Measurements from ENCODE around the gene GPC3.

The GPC3 gene

DNA sequence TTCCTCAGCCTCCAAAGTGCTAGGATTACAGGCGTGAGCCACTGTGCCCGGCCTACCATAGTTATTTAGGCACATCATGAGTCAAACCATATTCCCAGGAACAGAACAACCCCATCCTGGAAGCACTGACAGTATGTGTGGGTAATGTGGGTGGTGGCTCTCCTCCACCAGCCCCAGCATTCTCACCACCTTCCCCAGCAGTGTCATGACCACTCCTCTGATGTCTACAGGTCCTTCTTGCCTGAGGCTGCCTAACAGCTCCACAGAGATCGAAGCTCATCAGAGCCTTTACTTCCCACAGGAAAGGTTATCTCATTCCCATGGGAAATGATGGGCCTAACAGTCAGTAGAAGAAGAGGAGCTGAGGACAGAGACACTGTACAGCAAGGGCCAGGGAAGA lies 440.6 kb downstream of the GPC3 start:
- no peaks in the 10 kb centered on the region for H3K27me3 ChIP-seq (ENCODE audit: control insufficient read depth, low read length)
- H4K20me1 ChIP-seq (ENCODE audit: control insufficient read depth, insufficient read depth, low read depth, low read length), result no peaks in the 10 kb centered on the region
- no peaks in the 10 kb centered on the region for H3K9me2 ChIP-seq (replicated peaks; ENCODE audit: control insufficient read depth, low read length)
- no peak overlapping the region for H3K4me2 ChIP-seq (ENCODE audit: low read length)
- no peak for TF ChIP-seq EZH2phosphoT487 (IDR thresholded peaks at IDR 0.05; ENCODE audit: borderline replicate concordance, low read length)
- TF ChIP-seq, protein P1, sequence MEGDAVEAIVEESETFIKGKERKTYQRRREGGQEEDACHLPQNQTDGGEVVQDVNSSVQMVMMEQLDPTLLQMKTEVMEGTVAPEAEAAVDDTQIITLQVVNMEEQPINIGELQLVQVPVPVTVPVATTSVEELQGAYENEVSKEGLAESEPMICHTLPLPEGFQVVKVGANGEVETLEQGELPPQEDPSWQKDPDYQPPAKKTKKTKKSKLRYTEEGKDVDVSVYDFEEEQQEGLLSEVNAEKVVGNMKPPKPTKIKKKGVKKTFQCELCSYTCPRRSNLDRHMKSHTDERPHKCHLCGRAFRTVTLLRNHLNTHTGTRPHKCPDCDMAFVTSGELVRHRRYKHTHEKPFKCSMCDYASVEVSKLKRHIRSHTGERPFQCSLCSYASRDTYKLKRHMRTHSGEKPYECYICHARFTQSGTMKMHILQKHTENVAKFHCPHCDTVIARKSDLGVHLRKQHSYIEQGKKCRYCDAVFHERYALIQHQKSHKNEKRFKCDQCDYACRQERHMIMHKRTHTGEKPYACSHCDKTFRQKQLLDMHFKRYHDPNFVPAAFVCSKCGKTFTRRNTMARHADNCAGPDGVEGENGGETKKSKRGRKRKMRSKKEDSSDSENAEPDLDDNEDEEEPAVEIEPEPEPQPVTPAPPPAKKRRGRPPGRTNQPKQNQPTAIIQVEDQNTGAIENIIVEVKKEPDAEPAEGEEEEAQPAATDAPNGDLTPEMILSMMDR (IDR thresholded peaks at IDR 0.05; ENCODE audit: low read depth, low read length, poor library complexity, severe bottlenecking), result no peak
- H3K36me3 ChIP-seq (ENCODE audit: control insufficient read depth, low read length), result no peaks in the 10 kb centered on the region
- no peaks in the 10 kb centered on the region for H3K9me3 ChIP-seq (ENCODE audit: control insufficient read depth, insufficient read depth, low read length)
- no peaks in the 10 kb centered on the region for H3F3A ChIP-seq (ENCODE audit: control insufficient read depth, insufficient read depth)
- H3K4me1 ChIP-seq (ENCODE audit: control insufficient read depth, low read length), result no peaks in the 10 kb centered on the region
- no peak overlapping the region for H3K27ac ChIP-seq (ENCODE audit: low read depth, low read length)
- no peak overlapping the region for H3K4me3 ChIP-seq (ENCODE audit: low read length)
- H3K79me2 ChIP-seq (ENCODE audit: control insufficient read depth, low read length), result no peaks in the 10 kb centered on the region

DNA sequence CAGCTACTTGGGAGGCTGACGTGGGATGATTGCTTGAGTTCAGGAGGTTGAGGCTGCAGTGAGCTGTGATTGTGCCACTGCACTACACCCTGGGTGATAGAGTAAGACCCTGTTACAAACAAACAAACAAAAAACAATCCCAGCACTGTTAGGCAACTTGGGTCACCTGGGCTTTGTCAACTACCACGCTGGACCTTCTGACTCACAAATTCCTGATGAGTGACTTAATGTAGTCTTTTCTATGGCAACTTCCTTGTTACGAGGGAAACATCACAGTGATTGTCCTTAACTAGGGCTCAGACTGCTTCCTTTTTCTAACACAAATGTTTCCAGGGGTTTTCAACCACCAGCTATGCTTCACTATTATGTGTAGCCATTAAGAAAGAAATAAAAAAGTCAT lies 441.3 kb downstream of the GPC3 start:
- no peaks in the 10 kb centered on the region for H3K27me3 ChIP-seq (ENCODE audit: control insufficient read depth, low read length)
- TF ChIP-seq, protein P1 (IDR thresholded peaks at IDR 0.05; ENCODE audit: low read depth, low read length, poor library complexity, severe bottlenecking), result no peak
- TF ChIP-seq EZH2phosphoT487 (IDR thresholded peaks at IDR 0.05; ENCODE audit: borderline replicate concordance, low read length), result no peak
- H3K9me3 ChIP-seq (ENCODE audit: control insufficient read depth, insufficient read depth, low read length), result no peaks in the 10 kb centered on the region
- H3K9me2 ChIP-seq (replicated peaks; ENCODE audit: control insufficient read depth, low read length), result no peaks in the 10 kb centered on the region
- no peaks in the 10 kb centered on the region for H3K4me1 ChIP-seq (ENCODE audit: control insufficient read depth, low read length)
- no peaks in the 10 kb centered on the region for H3F3A ChIP-seq (ENCODE audit: control insufficient read depth, insufficient read depth)
- no peak overlapping the region for H3K4me3 ChIP-seq (ENCODE audit: low read length)
- no peaks in the 10 kb centered on the region for H3K79me2 ChIP-seq (ENCODE audit: control insufficient read depth, low read length)
- no peaks in the 10 kb centered on the region for H3K36me3 ChIP-seq (ENCODE audit: control insufficient read depth, low read length)
- H3K27ac ChIP-seq (ENCODE audit: low read depth, low read length), result no peak overlapping the region
- H4K20me1 ChIP-seq (ENCODE audit: control insufficient read depth, insufficient read depth, low read depth, low read length), result no peaks in the 10 kb centered on the region
- no peak overlapping the region for H3K4me2 ChIP-seq (ENCODE audit: low read length)

GRCh38 chrX:133543654-133544053 lies 441.7 kb downstream of the GPC3 start:
- Histone ChIP-seq H3K79me2 (ENCODE audit: control insufficient read depth, low read length) (no peaks in the 10 kb centered on the region), H3K4me1 (ENCODE audit: control insufficient read depth, low read length) (no peaks in the 10 kb centered on the region), H3K27ac (ENCODE audit: low read depth, low read length) (no peak overlapping the region), H3K27me3 (ENCODE audit: control insufficient read depth, low read length) (no peaks in the 10 kb centered on the region), H4K20me1 (ENCODE audit: control insufficient read depth, insufficient read depth, low read depth, low read length) (no peaks in the 10 kb centered on the region), H3K4me3 (ENCODE audit: low read length) (no peak overlapping the region), H3K4me2 (ENCODE audit: low read length) (no peak overlapping the region), H3F3A (ENCODE audit: control insufficient read depth, insufficient read depth) (no peaks in the 10 kb centered on the region), H3K9me3 (ENCODE audit: control insufficient read depth, insufficient read depth, low read length) (no peaks in the 10 kb centered on the region), H3K36me3 (ENCODE audit: control insufficient read depth, low read length) (no peaks in the 10 kb centered on the region), H3K9me2 (replicated peaks; ENCODE audit: control insufficient read depth, low read length) (no peaks in the 10 kb centered on the region)
- TF ChIP-seq, protein P1 (IDR thresholded peaks at IDR 0.05; ENCODE audit: low read depth, low read length, poor library complexity, severe bottlenecking), result no peak
- TF ChIP-seq EZH2phosphoT487 (IDR thresholded peaks at IDR 0.05; ENCODE audit: borderline replicate concordance, low read length), result no peak

GRCh38 chrX:133542476-133542875 lies 442.9 kb downstream of the GPC3 start:
- Histone ChIP-seq H3K27ac (ENCODE audit: low read depth, low read length) (no peak overlapping the region), H3K4me2 (ENCODE audit: low read length) (no peak overlapping the region), H3K79me2 (ENCODE audit: control insufficient read depth, low read length) (no peaks in the 10 kb centered on the region), H3K27me3 (ENCODE audit: control insufficient read depth, low read length) (no peaks in the 10 kb centered on the region), H3K4me1 (ENCODE audit: control insufficient read depth, low read length) (no peaks in the 10 kb centered on the region), H3K9me2 (replicated peaks; ENCODE audit: control insufficient read depth, low read length) (no peaks in the 10 kb centered on the region), H3K36me3 (ENCODE audit: control insufficient read depth, low read length) (no peaks in the 10 kb centered on the region), H3F3A (ENCODE audit: control insufficient read depth, insufficient read depth) (no peaks in the 10 kb centered on the region), H4K20me1 (ENCODE audit: control insufficient read depth, insufficient read depth, low read depth, low read length) (no peaks in the 10 kb centered on the region), H3K4me3 (ENCODE audit: low read length) (no peak overlapping the region), H3K9me3 (ENCODE audit: control insufficient read depth, insufficient read depth, low read length) (no peaks in the 10 kb centered on the region)
- no peak for TF ChIP-seq EZH2phosphoT487 (IDR thresholded peaks at IDR 0.05; ENCODE audit: borderline replicate concordance, low read length)
- TF ChIP-seq, protein P1 (IDR thresholded peaks at IDR 0.05; ENCODE audit: low read depth, low read length, poor library complexity, severe bottlenecking), result no peak

All from DOHH2 (cell line).